DOHH2 (cell line): Measurements from ENCODE around the gene HTR3A.

Experiments
- H3F3A ChIP-seq: fragments of 200-600 bp; sonication (generic), shearing (Covaris generic); 2 replicates; pipeline ENCODE4 v1.6.0; 2016; ENCODE audit warnings: antibody characterized with exemption, mild to moderate bottlenecking; ENCODE audit not compliant: control insufficient read depth, insufficient read depth
- H3K27ac ChIP-seq: fragments of 200-600 bp; sonication (generic); 2 replicates; pipeline ENCODE4 v1.5.1; 2014; ENCODE audit warnings: low read depth, mild to moderate bottlenecking, low read length, moderate library complexity
- H3K27me3 ChIP-seq: fragments of 200-600 bp; sonication (generic); 2 replicates; pipeline ENCODE4 v1.6.1; 2014; ENCODE audit warnings: mild to moderate bottlenecking, low read length, mixed read lengths; ENCODE audit not compliant: control insufficient read depth
- H3K36me3 ChIP-seq: fragments of 200-600 bp; sonication (generic); 2 replicates; pipeline ENCODE4 v1.6.1; 2014; ENCODE audit warnings: mild to moderate bottlenecking, low read length, moderate library complexity, mixed read lengths; ENCODE audit not compliant: control insufficient read depth
- H3K4me1 ChIP-seq: fragments of 200-600 bp; sonication (generic); 2 replicates; pipeline ENCODE4 v1.6.1; 2014; ENCODE audit warnings: mild to moderate bottlenecking, low read length, mixed read lengths; ENCODE audit not compliant: control insufficient read depth
- H3K4me2 ChIP-seq: fragments of 200-600 bp; sonication (generic); 2 replicates; pipeline ENCODE4 v1.6.0; 2014; ENCODE audit warnings: mild to moderate bottlenecking, low read length, moderate library complexity
- H3K4me3 ChIP-seq: fragments of 200-600 bp; sonication (generic); 2 replicates; pipeline ENCODE4 v1.5.1; 2014; ENCODE audit warnings: mild to moderate bottlenecking, low read length, mixed read lengths
- H3K79me2 ChIP-seq: fragments of 200-600 bp; sonication (generic); 2 replicates; pipeline ENCODE4 v1.6.1; 2014; ENCODE audit warnings: mild to moderate bottlenecking, low read length, mixed read lengths; ENCODE audit not compliant: control insufficient read depth
- H3K9me2 ChIP-seq: fragments of 200-600 bp; sonication (generic); replicated peaks from 2 replicates; pipeline ENCODE4 v1.6.1; 2014; ENCODE audit warnings: mild to moderate bottlenecking, low read length, mixed read lengths; ENCODE audit not compliant: control insufficient read depth
- H3K9me3 ChIP-seq: fragments of 200-600 bp; sonication (generic); 2 replicates; pipeline ENCODE4 v1.6.1; 2014; ENCODE audit warnings: antibody characterized with exemption, low read length, mixed read lengths; ENCODE audit not compliant: control insufficient read depth, insufficient read depth
- H4K20me1 ChIP-seq: fragments of 200-600 bp; sonication (generic); 2 replicates; pipeline ENCODE4 v1.6.0; 2014; ENCODE audit warnings: low read depth, mild to moderate bottlenecking, antibody characterized with exemption, low read length, moderate library complexity; ENCODE audit not compliant: control insufficient read depth, insufficient read depth
- EZH2phosphoT487 ChIP-seq: fragments of 200-600 bp; sonication (generic); IDR thresholded peaks from 2 replicates; pipeline ENCODE4 v1.6.1; 2017; ENCODE audit warnings: borderline replicate concordance, mild to moderate bottlenecking, antibody characterized with exemption, low read length, moderate library complexity, mixed read lengths
- TF ChIP-seq, protein P1 (sequence below): fragments of 200-600 bp; sonication (generic); IDR thresholded peaks from one replicate; pipeline ENCODE4 v1.5.1; 2014; ENCODE audit warnings: antibody characterized with exemption, mild to moderate bottlenecking, low read depth, low read length; ENCODE audit not compliant: poor library complexity, severe bottlenecking

Gene HTR3A

DNA sequence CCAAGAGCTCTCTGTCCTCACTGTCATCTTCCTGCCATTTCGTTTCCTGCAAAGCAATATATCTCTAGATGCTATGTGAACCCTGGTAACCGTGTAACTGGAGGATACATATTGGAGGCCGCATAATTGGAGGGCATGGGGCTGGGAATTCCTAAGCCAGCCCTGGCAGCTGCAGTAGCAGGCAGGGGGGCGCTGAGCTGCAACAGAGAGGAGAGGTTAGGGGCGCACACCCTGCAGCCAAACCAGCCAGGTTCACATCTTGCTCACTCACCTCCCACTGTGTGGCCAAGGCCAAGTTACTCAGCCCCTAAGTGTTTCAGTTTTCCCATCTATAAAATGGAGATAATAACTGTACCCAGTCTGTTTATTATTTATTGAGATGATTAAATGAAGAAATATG, 44.7 kb downstream of the HTR3A start:
- H3K4me3 ChIP-seq = no peak overlapping the region
- no peak overlapping the region for H3K27ac ChIP-seq
- TF ChIP-seq EZH2phosphoT487 = no peak
- TF ChIP-seq, protein P1, sequence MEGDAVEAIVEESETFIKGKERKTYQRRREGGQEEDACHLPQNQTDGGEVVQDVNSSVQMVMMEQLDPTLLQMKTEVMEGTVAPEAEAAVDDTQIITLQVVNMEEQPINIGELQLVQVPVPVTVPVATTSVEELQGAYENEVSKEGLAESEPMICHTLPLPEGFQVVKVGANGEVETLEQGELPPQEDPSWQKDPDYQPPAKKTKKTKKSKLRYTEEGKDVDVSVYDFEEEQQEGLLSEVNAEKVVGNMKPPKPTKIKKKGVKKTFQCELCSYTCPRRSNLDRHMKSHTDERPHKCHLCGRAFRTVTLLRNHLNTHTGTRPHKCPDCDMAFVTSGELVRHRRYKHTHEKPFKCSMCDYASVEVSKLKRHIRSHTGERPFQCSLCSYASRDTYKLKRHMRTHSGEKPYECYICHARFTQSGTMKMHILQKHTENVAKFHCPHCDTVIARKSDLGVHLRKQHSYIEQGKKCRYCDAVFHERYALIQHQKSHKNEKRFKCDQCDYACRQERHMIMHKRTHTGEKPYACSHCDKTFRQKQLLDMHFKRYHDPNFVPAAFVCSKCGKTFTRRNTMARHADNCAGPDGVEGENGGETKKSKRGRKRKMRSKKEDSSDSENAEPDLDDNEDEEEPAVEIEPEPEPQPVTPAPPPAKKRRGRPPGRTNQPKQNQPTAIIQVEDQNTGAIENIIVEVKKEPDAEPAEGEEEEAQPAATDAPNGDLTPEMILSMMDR = no peak

DNA sequence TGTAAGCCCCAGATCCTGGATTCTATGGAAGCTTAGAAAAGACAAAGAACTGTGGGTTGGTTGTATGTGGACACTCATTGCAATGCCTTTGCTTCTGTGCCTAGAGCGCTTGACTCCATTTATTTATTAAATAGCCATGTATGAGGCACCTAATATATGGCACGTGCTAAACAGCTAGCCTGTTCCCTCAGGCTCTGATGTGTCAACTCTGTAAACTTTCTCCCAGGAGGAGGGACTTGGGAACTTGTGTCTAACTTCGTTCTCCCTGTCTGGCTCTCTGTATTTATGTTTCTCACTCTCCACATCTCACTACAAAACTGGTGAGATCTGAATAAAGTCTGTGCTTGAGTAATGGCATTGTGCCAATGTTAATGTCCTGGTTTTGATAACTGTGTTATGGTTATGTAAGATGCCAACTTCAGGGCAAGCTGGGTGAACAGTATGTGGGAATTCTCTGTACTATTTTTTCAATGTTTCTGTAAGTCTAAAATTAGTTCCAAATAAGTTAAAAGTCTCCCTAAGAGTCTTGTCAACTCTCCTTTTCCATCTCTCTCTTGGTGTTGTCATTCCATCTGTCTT, 50.5 kb downstream of the HTR3A start:
- H3K4me2 ChIP-seq = no peak overlapping the region
- no peak for TF ChIP-seq EZH2phosphoT487
- TF ChIP-seq, protein P1 = no peak
- H3K79me2 ChIP-seq = no peaks in the 10 kb centered on the region
- H3K4me3 ChIP-seq = no peak overlapping the region
- peaks cover 6% of the 10 kb centered on the region; the same call in 1 of the 2 replicates for H3K27me3 ChIP-seq
- no peaks in the 10 kb centered on the region for H3K9me2 ChIP-seq
- no peaks in the 10 kb centered on the region for H3K36me3 ChIP-seq
- H4K20me1 ChIP-seq = no peaks in the 10 kb centered on the region
- no peak overlapping the region for H3K27ac ChIP-seq
- H3F3A ChIP-seq = no peaks in the 10 kb centered on the region
- H3K9me3 ChIP-seq = no peaks in the 10 kb centered on the region
- no peaks in the 10 kb centered on the region for H3K4me1 ChIP-seq

More for the DNA sequence above, 44.7 kb downstream of the HTR3A start:
- Histone ChIP-seq H3F3A (no peaks in the 10 kb centered on the region), H3K79me2 (no peaks in the 10 kb centered on the region), H4K20me1 (no peaks in the 10 kb centered on the region), H3K9me2 (no peaks in the 10 kb centered on the region), H3K4me2 (no peak overlapping the region), H3K27me3 (no peaks in the 10 kb centered on the region), H3K36me3 (no peaks in the 10 kb centered on the region), H3K4me1 (peaks cover 4% of the 10 kb centered on the region; the same call in 1 of the 2 replicates), H3K9me3 (no peaks in the 10 kb centered on the region)

DNA sequence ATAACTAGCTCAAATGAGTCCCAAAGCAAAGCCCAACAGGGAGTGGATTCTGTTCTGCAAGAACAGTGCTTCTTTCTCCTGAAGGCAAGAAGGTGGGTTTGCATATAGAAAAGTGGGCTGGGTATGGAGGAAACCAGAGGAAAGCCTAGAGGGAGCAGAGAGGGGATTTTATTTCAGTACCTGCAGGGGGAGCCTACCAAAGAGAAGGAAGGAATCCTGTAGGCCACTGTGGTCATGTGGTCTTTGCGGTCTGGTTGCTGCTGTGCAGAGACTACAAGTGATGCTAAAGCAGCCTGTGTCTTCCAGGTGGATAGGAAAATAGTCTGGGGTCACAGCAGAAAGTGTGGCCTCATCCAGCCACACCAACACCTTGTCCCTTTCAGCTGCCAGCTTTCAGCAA, 51.4 kb downstream of the HTR3A start:
- Histone ChIP-seq H3K27me3 (peaks cover 6% of the 10 kb centered on the region; the same call in 1 of the 2 replicates), H3K9me3 (no peaks in the 10 kb centered on the region), H3K36me3 (no peaks in the 10 kb centered on the region), H3K9me2 (no peaks in the 10 kb centered on the region), H3K4me3 (no peak overlapping the region), H4K20me1 (no peaks in the 10 kb centered on the region), H3K4me1 (no peaks in the 10 kb centered on the region), H3K4me2 (no peak overlapping the region), H3K27ac (no peak overlapping the region), H3F3A (no peaks in the 10 kb centered on the region), H3K79me2 (no peaks in the 10 kb centered on the region)
- TF ChIP-seq EZH2phosphoT487 = no peak
- TF ChIP-seq, protein P1 = peak; percentile 35
